NCI-H748 treated with DMSO at 0.1 percent for 48 hours (cell line): ENCODE measurements around the gene RASEF.

Source experiments
- DNase-seq: peaks from one replicate; lab custom pipeline; 2025; lab: John Stamatoyannopoulos, UW

RASEF gene

DNA sequence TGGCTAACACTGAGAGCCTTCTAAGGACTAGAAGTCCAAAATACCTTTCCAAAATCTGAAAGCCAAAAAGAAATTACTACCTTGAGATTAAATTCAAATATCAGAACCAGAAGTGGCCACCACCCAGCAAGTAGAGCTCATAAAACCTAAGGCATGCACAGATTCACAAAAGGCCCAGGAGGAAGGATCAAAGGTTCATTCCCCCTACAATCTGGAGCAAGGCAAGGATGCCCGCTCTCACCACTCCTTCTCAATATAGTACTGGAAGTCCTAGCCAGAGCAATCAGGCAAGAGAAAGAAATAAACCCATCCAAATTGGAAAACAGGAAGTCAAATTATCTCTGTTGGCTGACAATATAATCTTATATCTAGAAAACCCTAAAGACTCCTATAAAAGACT, 6.0 kb downstream of the RASEF start:
- DNase-seq, result no peak

DNA sequence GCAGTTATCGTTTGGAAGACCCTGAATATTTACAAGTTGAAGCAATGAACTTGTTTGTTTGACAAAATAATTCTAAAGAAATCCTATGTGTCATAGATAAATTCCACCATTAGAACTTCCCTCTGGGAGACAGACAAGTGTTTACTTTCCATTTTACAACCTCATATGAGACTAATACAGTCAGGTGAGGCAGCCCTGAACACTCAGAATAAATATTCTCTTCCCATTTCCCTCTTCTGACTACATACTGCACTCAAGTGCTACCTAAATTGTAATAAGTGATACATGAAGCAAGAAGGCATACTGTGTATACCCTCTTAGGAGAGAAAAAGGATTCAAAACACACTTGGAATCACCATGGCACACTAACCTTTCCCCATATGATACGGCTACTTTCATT, 6.8 kb downstream of the RASEF start:
- DNase-seq, result no peak

DNA sequence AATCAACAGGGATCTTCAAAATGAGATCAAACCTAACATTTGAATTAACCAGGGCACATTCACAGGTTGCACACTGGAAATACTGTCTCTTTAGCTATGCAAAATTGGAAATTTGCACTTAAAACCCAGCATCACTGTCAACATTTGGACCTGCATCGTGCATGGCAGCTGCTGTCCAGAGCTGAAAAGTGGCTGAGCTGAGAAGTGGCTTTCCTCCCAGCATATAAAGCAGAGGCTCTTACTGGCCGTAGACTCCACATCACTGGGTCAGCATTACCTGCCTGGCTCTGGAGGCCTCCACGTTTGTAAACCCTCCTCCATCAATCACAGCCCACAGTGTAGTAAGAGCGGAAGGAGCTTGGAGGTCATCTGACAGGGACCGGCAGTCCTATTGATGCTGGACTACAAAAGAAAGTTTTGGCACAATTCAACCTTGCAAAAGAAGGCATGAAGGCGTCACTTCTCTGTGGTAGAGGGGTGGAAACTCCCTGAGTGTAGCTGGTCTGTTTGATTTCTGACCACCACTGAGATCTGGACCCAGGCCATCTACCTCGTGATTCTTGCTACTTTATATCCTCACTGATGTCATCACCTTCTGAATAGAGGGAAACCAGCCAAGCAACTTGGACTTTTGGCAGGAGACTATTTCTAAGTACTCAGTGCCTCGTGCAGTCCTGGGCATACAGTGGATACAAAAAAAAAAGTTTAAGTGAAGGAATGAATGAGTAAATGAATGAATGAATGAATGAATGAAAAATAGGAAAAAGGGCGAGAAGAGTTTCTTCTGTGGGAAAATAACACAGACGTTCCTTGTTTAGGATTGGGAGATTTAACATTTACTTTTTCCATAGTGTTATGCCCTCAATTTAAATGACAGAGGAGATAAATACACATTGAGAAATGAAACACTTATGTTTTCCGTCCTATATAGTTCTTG, 14.8 kb downstream of the RASEF start:
- DNase-seq, result no peak

DNA sequence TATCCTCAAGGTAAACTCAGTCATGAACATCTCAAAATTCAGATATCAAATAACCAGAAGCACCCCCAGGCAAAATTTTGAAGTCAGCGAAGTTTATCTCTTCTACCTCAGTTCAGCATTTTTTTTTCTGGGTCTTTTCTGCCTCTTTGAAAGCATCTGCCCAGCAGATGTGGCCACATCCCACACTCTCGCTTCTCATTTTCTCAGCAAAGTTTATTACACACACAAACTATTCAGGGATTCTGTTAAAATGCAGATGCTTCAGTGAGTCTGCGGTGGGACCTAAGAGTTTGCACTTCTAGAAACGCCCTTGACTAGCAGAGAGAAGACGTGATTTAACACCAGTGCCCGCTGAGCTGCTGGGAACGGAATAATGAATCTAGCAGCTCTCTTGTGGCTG, 19.3 kb downstream of the RASEF start:
- no peak for DNase-seq

DNA sequence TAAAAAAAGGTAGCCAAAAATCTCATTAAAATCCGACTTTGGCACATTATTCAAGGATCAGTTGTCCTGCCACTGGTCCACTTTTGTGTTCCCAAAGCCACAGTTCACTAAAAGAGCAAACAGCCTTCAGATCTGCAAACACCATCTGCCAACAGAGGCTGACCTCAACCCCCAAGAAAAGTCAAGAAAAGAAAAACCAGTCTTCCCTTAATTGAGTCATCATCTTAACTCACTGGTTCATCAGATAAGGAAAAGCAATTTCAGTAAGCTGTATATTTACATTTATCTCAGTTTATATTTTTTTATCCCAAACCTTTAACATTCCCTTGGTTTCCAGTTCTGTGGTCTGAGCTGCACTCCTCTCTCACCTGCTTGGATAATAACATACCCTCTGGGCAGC, 21.2 kb downstream of the RASEF start:
- no peak for DNase-seq

- no peak for DNase-seq
Observed at GRCh38 chr9:83039303-83039702, 23.6 kb downstream of the RASEF start.

GRCh38 chr9:83036043-83036442, 26.9 kb downstream of the RASEF start:
- DNase-seq, result no peak

DNA sequence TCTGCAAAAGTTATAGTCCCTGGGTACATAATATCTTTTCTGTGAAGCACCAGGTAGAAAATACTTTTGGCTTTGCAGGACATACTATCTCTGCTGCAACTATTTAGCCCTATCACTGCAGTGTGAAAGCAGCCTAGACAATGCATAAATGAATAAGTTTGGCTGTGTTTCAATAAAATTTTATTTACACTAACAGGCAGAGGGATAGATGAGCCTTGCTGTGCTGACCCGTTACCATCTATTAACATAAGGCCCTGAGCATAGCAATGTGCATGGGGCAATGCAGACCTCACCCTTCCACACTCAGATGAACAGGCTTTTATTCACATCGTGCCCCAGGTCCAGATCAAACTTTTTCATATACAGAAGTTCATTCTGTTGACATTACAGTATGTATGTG, 27.8 kb downstream of the RASEF start:
- no peak for DNase-seq

DNA sequence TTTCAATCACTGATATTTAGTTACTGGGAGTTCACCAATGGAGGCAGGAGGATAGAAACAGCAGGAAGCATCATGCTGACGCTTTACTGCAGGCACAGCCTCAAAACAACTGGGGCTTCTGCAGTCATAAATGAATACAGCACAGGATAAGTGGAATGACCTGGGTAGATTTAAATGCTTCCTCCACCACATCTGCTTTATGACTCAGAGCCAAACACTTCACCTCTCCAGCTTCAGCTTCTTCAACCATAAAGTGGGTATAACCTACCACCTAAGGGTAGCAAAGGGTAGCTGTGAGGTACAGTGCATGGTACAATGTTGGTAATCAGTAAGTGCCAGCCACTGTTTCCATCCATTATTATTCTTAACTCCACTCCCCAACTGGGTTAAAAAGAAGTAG, 28.4 kb downstream of the RASEF start:
- no peak for DNase-seq

DNA sequence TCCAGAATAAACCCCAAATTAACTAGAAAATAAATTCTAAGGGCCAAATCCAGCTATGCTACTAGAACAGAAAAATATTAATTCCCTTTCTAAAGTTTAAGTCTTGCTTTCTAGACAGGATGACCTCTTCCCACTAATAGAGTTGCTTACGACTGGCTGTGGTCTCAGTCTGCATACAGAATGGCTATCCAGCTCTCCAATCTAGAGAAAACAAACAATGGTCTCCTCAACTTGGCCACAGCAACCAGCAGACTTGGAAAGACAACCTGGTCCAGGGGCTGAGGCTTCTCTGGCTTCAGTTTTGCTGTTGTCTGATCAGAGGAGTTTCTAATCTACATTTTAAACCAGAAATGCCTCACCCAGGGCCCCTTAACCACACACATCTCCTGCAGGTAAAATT, 28.9 kb downstream of the RASEF start:
- DNase-seq, result no peak

GRCh38 chr9:83032065-83032625, 30.8 kb downstream of the RASEF start:
- no peak for DNase-seq

DNA sequence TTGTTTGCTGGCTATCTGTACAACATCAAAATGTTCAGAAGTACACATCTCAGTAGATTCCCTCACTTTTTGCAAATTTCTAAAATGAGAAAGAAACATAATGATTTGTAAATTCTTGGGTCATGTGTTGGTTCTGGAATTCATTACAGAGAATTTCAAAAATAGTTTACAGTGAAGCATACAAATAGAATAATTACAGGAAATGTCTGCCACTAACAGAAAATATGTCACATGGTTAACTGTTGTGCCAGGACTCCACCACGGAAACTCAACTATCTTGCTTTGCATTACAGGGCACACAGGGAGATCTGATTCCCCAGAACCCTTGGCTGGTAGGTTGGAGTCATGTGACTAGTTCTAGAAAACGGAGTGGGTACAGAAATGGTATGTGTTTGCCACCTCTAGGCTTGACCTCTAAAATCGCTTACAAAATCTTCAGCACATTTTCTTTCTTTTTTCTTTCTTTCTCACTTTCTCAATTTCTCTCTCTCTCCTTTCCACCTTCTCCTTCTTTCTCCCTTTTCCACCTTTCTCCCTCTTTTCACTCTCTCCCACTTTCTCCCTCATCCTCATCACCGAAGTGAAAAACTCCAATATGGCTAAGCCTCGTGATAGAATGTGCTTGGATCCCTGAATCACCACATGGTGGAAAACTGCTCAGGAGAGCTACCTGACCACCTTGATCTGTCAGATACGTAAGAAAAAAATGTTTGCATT, 32.4 kb downstream of the RASEF start:
- no peak for DNase-seq

- no peak for DNase-seq
Observed at GRCh38 chr9:83029531-83030137, 33.3 kb downstream of the RASEF start.

DNA sequence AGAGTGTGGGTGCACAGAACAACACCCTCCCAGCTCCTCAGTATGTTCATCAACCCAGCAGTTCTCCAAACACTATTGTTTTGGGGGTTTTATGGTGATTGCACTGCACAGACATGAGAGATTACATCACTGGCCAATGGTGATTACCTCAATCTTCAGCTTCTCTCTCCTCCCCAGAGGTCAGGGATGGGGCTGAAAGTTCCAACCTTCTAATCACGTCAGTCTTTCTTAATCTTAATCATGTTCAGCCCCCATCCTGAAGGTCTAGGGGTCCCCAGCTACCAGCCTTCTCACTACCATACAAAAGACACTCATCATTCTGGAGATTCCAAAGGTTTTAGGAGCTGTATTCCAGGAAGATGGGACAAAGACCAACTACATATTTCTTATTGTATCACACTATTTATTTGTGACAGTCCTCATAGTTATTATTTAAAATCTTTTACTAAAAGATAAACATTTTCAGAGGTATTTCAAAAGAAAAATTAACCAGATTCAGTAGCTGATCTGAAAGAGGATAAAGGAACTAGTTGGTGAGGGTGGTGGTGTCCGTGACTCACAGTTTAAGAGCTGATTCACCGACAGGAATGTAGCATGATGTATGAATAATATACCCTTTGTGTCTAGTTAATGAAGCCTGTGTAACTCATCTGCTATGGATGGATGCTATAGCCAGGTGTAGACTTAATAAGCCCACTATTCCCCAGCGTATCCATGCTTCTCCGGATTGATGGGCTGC, 35.6 kb downstream of the RASEF start:
- DNase-seq, result no peak

DNA sequence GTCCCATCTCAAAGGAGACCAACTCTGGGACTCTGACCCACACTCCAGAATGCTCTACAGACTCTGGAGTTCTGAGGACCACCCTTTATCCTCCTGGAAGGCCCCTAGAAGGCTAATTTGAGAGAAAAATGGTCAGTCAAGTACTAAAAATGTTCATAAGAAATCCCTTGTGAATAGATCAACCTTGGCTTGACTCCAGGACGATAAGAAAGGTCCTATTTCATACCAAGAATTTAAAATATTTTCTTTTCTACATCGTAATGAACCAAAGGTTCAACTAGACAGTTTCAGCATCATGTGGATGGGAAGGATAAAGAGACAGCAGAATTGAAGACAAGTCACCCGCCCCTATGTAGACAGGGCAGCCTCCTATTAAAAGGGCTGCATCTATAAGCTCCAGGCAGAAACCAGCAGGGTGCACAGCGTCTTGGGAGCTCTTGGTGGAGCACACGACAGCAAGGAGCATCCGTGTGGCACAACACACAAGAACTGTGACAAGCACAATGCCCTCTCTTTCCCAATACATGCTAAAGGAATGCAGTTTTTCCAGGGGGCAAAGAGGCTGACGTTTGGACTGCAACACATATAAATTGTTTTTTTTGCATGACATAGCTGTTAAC, 38.3 kb downstream of the RASEF start:
- DNase-seq, result no peak

GRCh38 chr9:83023151-83023550, 39.8 kb downstream of the RASEF start:
- no peak for DNase-seq

DNA sequence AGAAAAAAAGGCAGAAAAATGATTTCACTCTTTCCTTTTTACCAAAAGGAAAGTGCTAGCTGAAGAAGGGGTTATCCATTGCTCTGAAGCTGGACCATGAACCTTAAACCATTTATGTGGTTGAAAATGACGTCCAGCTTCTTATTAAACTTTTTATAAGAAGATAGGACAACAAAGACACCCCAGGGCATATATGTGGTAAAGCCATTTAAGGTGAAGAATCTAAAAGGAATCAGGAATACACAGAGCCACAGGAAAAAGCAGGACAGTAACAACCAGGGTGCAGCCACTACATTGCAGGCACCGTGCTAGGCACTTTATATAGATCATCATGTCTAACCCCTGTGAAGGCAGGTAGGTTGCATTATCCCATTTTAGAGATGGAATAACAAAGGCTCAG, 42.1 kb downstream of the RASEF start:
- DNase-seq, result no peak

DNA sequence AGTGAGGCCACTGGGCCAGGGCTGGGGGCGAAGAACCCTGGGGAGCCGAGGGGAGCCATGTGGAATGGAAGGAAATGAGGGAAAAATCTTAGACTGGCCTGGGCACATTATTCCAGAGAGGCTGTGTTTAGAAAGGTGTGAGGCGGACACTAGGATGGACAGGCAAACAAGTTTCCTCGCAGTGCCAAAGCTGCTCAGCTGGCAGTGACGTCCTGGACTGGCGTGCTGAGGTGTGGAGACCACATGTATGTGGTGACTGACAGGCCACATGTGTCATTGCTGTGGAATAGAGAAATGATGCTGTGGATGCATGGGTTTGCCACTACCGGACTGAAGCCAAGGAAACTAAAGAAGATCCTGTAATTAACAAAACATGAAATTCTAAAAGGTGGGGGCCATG, 42.6 kb downstream of the RASEF start:
- DNase-seq, result no peak

DNA sequence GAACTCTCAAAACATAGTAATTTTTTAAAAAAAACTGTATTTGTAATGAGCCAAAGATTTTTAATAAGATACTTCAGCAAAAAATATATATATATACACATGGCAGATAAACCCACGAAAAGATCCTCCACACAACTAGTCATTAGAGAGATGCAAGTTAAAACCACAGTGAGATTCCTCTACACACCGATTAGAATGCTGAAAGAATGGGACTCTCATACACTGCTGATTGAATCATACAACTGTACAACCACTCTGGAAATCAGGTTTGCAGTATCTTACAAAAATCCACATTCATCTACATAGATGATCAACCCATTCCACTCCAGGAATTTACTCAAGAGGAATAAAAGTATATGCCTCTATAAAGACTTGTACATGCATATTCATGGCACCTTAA, 43.7 kb downstream of the RASEF start:
- DNase-seq, result no peak

GRCh38 chr9:83015897-83016296, 47.0 kb downstream of the RASEF start:
- DNase-seq, result no peak

DNA sequence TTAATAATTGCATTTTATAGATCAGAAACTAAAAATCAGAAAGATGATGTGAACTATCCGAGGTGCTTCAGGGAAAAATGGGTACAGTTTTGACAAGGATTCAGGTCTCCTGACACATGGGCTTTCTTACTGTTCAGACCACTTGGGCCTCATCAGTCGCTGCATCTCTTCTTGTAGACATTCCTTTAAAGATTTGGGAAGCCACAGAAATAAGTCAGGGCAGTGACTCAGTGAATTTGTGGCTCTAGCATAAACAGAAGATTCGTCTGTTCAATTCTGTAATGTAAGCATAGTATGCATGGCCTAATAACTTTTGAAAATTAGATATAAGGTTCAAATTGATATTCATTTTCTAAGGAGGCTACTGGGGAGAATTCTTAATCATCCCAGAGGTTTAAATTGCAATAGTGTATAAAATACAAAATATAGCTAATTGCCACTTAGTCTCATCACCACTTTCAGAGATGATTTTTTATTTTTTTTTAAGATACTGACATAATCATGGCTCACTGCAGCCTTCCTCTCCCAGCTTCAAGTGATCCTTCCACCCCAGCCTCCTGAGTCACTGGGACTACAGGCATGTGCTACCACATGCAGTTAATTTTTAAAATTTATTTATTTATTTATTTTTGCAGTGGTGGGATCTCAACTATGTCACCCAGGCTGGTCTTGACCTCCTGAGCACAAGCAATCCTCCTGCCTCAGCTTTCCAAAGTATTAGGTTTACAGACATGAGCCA, 48.9 kb downstream of the RASEF start:
- DNase-seq, result no peak
